Mesenchymal stem cell (in vitro differentiated cells and primary cell): ENCODE measurements around the gene NHLRC3.

Experiments used
- DNase-seq: peaks from one replicate; pipeline ENCODE4 v3.0.0-alpha.2; 2013
- H2AFZ ChIP-seq: one replicate; pipeline ENCODE4 v1.6.1; 2013; ENCODE audit warnings: low read depth, mild to moderate bottlenecking, control low read depth, inconsistent platforms, low read length, moderate library complexity
- H2AK5ac ChIP-seq: 2 replicates; pipeline ENCODE4 v1.6.1; 2013; ENCODE audit warnings: low read length, moderate library complexity, mild to moderate bottlenecking, inconsistent platforms; ENCODE audit not compliant: severe bottlenecking
- H2BK120ac ChIP-seq: one replicate; pipeline ENCODE4 v1.6.1; 2013; ENCODE audit warnings: low read depth, mild to moderate bottlenecking, inconsistent platforms, low read length, moderate library complexity
- H2BK12ac ChIP-seq, 2 experiments: one replicate each; pipeline ENCODE4 v1.6.1; 2013; ENCODE audit warnings: inconsistent platforms in 2 of 2, low read length in 2 of 2, mild to moderate bottlenecking in 2 of 2, moderate library complexity in 2 of 2, control low read depth in 1 of 2
- H2BK15ac ChIP-seq: one replicate; pipeline ENCODE4 v1.6.1; 2013; ENCODE audit warnings: mild to moderate bottlenecking, low read depth, inconsistent platforms; ENCODE audit not compliant: poor library complexity, severe bottlenecking
- H2BK5ac ChIP-seq: 2 replicates; pipeline ENCODE4 v1.6.1; 2013; ENCODE audit warnings: low read depth, mild to moderate bottlenecking, low read length, control low read depth, inconsistent platforms; ENCODE audit not compliant: poor library complexity, severe bottlenecking
- H3K14ac ChIP-seq, 2 experiments: one replicate each; pipeline ENCODE4 v1.6.1; 2013; ENCODE audit warnings: inconsistent platforms in 2 of 2, low read length in 2 of 2, control low read depth in 1 of 2, mild to moderate bottlenecking in 1 of 2, moderate library complexity in 1 of 2
- H3K18ac ChIP-seq, 2 experiments: one replicate each; pipeline ENCODE4 v1.6.1; 2013; ENCODE audit warnings: inconsistent platforms in 2 of 2, low read length in 2 of 2, control low read depth in 1 of 2, low read depth in 1 of 2, mild to moderate bottlenecking in 1 of 2
- H3K23ac ChIP-seq, 2 experiments: one replicate each; pipeline ENCODE4 v1.6.1; 2013; ENCODE audit warnings: inconsistent platforms in 2 of 2, low read length in 2 of 2, mild to moderate bottlenecking in 2 of 2, moderate library complexity in 2 of 2, control low read depth in 1 of 2
- H3K27ac ChIP-seq: 2 replicates; pipeline ENCODE4 v1.5.1; 2013; ENCODE audit warnings: mild to moderate bottlenecking, moderate library complexity, low read length, control low read depth, inconsistent platforms; ENCODE audit not compliant: poor library complexity, severe bottlenecking
- H3K27me3 ChIP-seq, 2 experiments: 2 replicates each; pipeline versions ENCODE4 v1.6.1 to v1.7.0; 2013; ENCODE audit warnings: low read length in 2 of 2, mild to moderate bottlenecking in 2 of 2, moderate library complexity in 2 of 2, control low read depth in 1 of 2, inconsistent platforms in 1 of 2; ENCODE audit not compliant: control insufficient read depth in 1 of 2, insufficient read depth in 1 of 2
- H3K36me3 ChIP-seq, 2 experiments: 2 replicates each; pipeline versions ENCODE4 v1.6.1 to v1.7.0; 2013; ENCODE audit warnings: low read length in 2 of 2, control low read depth in 1 of 2, inconsistent platforms in 1 of 2, low read depth in 1 of 2, mild to moderate bottlenecking in 1 of 2; ENCODE audit not compliant: insufficient read depth in 2 of 2, control insufficient read depth in 1 of 2
- H3K4ac ChIP-seq, 2 experiments: one replicate each; pipeline ENCODE4 v1.6.1; 2013; ENCODE audit warnings: inconsistent platforms in 2 of 2, low read length in 2 of 2, mild to moderate bottlenecking in 2 of 2, moderate library complexity in 2 of 2, control low read depth in 1 of 2, low read depth in 1 of 2
- H3K4me1 ChIP-seq: 2 replicates; pipeline ENCODE4 v1.6.1; 2013; ENCODE audit warnings: low read depth, low read length, control low read depth; ENCODE audit not compliant: control insufficient read depth, insufficient read depth
- H3K4me2 ChIP-seq: 2 replicates; pipeline ENCODE4 v1.6.1; 2013; ENCODE audit warnings: low read length, mild to moderate bottlenecking, inconsistent platforms; ENCODE audit not compliant: poor library complexity, severe bottlenecking
- H3K4me3 ChIP-seq, 2 experiments: 2 replicates each; pipeline versions ENCODE4 v1.5.1 to v1.7.0; 2013; ENCODE audit warnings: low read length in 2 of 2, mild to moderate bottlenecking in 2 of 2, control low read depth in 1 of 2, low read depth in 1 of 2; ENCODE audit not compliant: insufficient read depth in 1 of 2
- H3K79me1 ChIP-seq: replicated peaks from 2 replicates; pipeline ENCODE4 v1.6.1; 2013; ENCODE audit warnings: mild to moderate bottlenecking, control low read depth, low read length, inconsistent platforms; ENCODE audit not compliant: poor library complexity, severe bottlenecking
- H3K9ac ChIP-seq: 2 replicates; pipeline ENCODE4 v1.7.0; 2013; ENCODE audit warnings: mild to moderate bottlenecking, low read length, moderate library complexity
- H3K9me3 ChIP-seq: 2 replicates; pipeline ENCODE4 v1.7.0; 2013; ENCODE audit warnings: mild to moderate bottlenecking, low read length; ENCODE audit not compliant: control insufficient read depth
- H4K8ac ChIP-seq: one replicate; pipeline ENCODE4 v1.6.1; 2013; ENCODE audit warnings: inconsistent platforms, mild to moderate bottlenecking, low read length, moderate library complexity
- H4K91ac ChIP-seq: one replicate; pipeline ENCODE4 v1.6.1; 2013; ENCODE audit warnings: mild to moderate bottlenecking, low read length, inconsistent platforms
- WGBS: methylation state at CpG from one replicate; pipeline ENCODE4 v1.1.7; 2013; ENCODE audit warnings: mixed read lengths; 5-methylcytosine and 5-hydroxymethylcytosine counted together

The NHLRC3 gene

DNA sequence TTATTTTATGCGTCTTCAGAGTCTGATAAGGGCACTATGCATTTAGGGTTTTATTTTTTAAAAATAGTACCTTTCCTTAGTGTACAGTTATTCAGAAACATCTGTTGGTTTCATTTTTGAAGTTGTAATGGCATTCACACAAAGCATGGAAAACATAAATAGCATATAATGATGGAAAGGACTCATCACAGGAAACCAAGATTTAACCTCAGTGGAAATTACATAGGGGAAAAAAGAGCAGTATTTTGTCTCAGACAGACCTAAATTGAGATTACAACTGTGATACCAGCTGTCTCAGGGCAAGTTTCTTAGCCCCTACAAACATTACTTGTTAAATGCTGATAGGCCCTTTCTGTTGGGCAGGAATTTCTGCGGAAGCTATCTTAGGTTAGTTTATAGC, 57.2 kb downstream of the NHLRC3 start:
- Histone ChIP-seq H3K79me1 (no peaks in the 10 kb centered on the region), H4K8ac (no peak overlapping the region), H2AK5ac (no peak overlapping the region), H3K4ac (no peak overlapping the region), H3K36me3 (no peaks in the 10 kb centered on the region), H3K23ac (no peak overlapping the region), H3K27ac (no peak overlapping the region), H4K91ac (no peak overlapping the region), H3K9me3 (no peaks in the 10 kb centered on the region), H3K4me3 (no peak overlapping the region), H3K18ac (no peak overlapping the region), H3K14ac (no peak overlapping the region), H3K27me3 (no peaks in the 10 kb centered on the region), H2AFZ (no peak overlapping the region), H3K9ac (no peak overlapping the region), H2BK120ac (no peak overlapping the region), H3K4me1 (no peaks in the 10 kb centered on the region), H3K4me2 (no peak overlapping the region), H2BK15ac (no peak overlapping the region), H2BK5ac (no peak overlapping the region), H2BK12ac (no peak overlapping the region)
- no peak for DNase-seq
- WGBS, result 100% methylated on average over 1 of the region's 2 CpGs

DNA sequence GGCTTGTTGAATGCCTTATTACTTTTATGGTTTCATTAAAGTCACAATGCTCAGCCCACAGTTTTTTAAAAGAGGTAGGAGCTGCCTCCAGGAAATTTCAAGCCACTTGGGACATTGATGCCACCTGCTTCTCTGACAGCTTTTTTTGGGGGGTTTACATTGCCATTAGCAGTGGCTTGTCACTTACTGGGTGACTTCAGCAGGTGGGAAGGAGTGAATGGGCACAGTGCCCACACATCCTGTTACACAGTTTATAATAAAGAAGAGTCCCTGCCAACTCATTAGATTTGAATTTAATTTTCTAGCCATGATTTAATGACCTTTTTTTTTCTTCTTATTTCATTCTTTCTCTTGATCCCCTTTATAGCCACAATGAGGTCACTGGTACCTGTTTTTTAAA, 61.0 kb downstream of the NHLRC3 start:
- no peak overlapping the region for H3K23ac ChIP-seq
- no peak overlapping the region for H3K18ac ChIP-seq
- H3K79me1 ChIP-seq, result no peaks in the 10 kb centered on the region
- H2AK5ac ChIP-seq, result no peak overlapping the region
- no peak overlapping the region for H2AFZ ChIP-seq
- no peak overlapping the region for H3K27ac ChIP-seq
- no peak overlapping the region for H4K8ac ChIP-seq
- no peak overlapping the region for H2BK12ac ChIP-seq
- no peaks in the 10 kb centered on the region for H3K36me3 ChIP-seq
- H2BK5ac ChIP-seq, result no peak overlapping the region
- H3K4me1 ChIP-seq, result no peaks in the 10 kb centered on the region
- no peak overlapping the region for H3K4ac ChIP-seq
- no peak overlapping the region for H3K9ac ChIP-seq
- H2BK15ac ChIP-seq, result no peak overlapping the region
- H3K9me3 ChIP-seq, result no peaks in the 10 kb centered on the region
- DNase-seq, result no peak
- H3K14ac ChIP-seq, result no peak overlapping the region
- H4K91ac ChIP-seq, result no peak overlapping the region
- no peak overlapping the region for H3K4me3 ChIP-seq
- no peak overlapping the region for H3K4me2 ChIP-seq
- H3K27me3 ChIP-seq, result no peaks in the 10 kb centered on the region
- no peak overlapping the region for H2BK120ac ChIP-seq
